CD14-positive monocyte (primary cell): ENCODE data around the gene RIF1. TPM values are rescaled to one million over a fixed set of nuclear protein-coding genes. Genes with fewer than 3 reads are reported as not detected.

Source experiments
- DNase-seq, 3 donors: peaks; one replicate each; pipeline ENCODE4 v3.0.0-alpha.2; 2011 to 2022
- H2AFZ ChIP-seq: 2 replicates; pipeline ENCODE4 v1.6.0; 2012; ENCODE audit warnings: mild to moderate bottlenecking, low read depth, low read length, inconsistent platforms; ENCODE audit not compliant: insufficient read depth, poor library complexity, severe bottlenecking
- H3K27ac ChIP-seq, 2 donors: 1 replicate in 1 of 2; 2 replicates in 1 of 2; pipeline ENCODE4 v1.5.1; 2012 to 2013; ENCODE audit warnings: low read length in 2 of 2, control low read depth in 1 of 2, inconsistent platforms in 1 of 2, low read depth in 1 of 2, mild to moderate bottlenecking in 1 of 2
- H3K27me3 ChIP-seq, 2 donors: one replicate each; pipeline versions ENCODE4 v1.6.0 to v1.6.1; 2011 to 2013; ENCODE audit warnings: low read length in 2 of 2; ENCODE audit not compliant: control insufficient read depth in 2 of 2, insufficient read depth in 2 of 2
- H3K36me3 ChIP-seq, 2 donors: replicated peaks in 1 of 2; 1 replicate in 1 of 2; 2 replicates in 1 of 2; pipeline versions ENCODE4 v1.5.1 to v1.6.1; 2012 to 2013; ENCODE audit warnings: low read length in 2 of 2, control low read depth in 1 of 2, inconsistent platforms in 1 of 2, mild to moderate bottlenecking in 1 of 2; ENCODE audit not compliant: insufficient read depth in 2 of 2, control insufficient read depth in 1 of 2
- H3K4me1 ChIP-seq, 2 donors: 1 replicate in 1 of 2; 2 replicates in 1 of 2; pipeline versions ENCODE4 v1.5.1 to v1.6.1; 2012 to 2013; ENCODE audit warnings: low read length in 2 of 2, control low read depth in 1 of 2, inconsistent platforms in 1 of 2, mild to moderate bottlenecking in 1 of 2, moderate library complexity in 1 of 2; ENCODE audit not compliant: insufficient read depth in 2 of 2, control insufficient read depth in 1 of 2
- H3K4me2 ChIP-seq: replicated peaks from 2 replicates; pipeline ENCODE3; 2012; ENCODE audit warnings: low read length, moderate library complexity, mild to moderate bottlenecking; ENCODE audit not compliant: poor library complexity, severe bottlenecking; ENCODE audit errors: extremely low read depth
- H3K4me3 ChIP-seq, 3 experiments: fragments of 200-600 bp in 1 of 3; sonication (generic) in 1 of 3; replicated peaks in 1 of 3; 1 replicate in 2 of 3; 2 replicates in 1 of 3; pipeline ENCODE4 v1.5.1; 2011 to 2013; ENCODE audit warnings: low read length in 3 of 3, mild to moderate bottlenecking in 3 of 3, control low read depth in 2 of 3, low read depth in 2 of 3, inconsistent platforms in 1 of 3, moderate library complexity in 1 of 3
- H3K79me2 ChIP-seq: 2 replicates; pipeline ENCODE4 v1.6.0; 2012; ENCODE audit warnings: mild to moderate bottlenecking, control low read depth, inconsistent platforms, low read length, moderate library complexity; ENCODE audit not compliant: insufficient read depth
- H3K9ac ChIP-seq: 2 replicates; pipeline ENCODE4 v1.6.0; 2017; ENCODE audit warnings: low read length, mild to moderate bottlenecking; ENCODE audit not compliant: insufficient read depth, poor library complexity, severe bottlenecking
- H3K9me3 ChIP-seq, 2 donors: replicated peaks in 1 of 2; 1 replicate in 1 of 2; 2 replicates in 1 of 2; pipeline versions ENCODE4 v1.5.1 to v1.6.1; 2012 to 2013; ENCODE audit warnings: low read length in 2 of 2, control low read depth in 1 of 2; ENCODE audit not compliant: control insufficient read depth in 1 of 2, insufficient read depth in 1 of 2
- H4K20me1 ChIP-seq: 2 replicates; pipeline ENCODE4 v1.6.0; 2012; ENCODE audit warnings: mild to moderate bottlenecking, low read length, control low read depth, moderate library complexity; ENCODE audit not compliant: insufficient read depth
- H3K27ac Mint-ChIP-seq, 7 donors: one replicate each; pipeline ENCODE4 v1.8.0; 2020; ENCODE audit warnings: mild to moderate bottlenecking in 7 of 7, mixed read lengths in 7 of 7, moderate library complexity in 6 of 7, inconsistent platforms in 2 of 7
- H3K27me3 Mint-ChIP-seq, 3 donors: one replicate each; pipeline ENCODE4 v1.8.0; 2021 to 2022; ENCODE audit warnings: low read depth in 3 of 3, mild to moderate bottlenecking in 3 of 3, mixed read lengths in 3 of 3, moderate library complexity in 3 of 3, inconsistent platforms in 1 of 3
- H3K36me3 Mint-ChIP-seq, 2 donors: one replicate each; pipeline ENCODE4 v1.8.0; 2020; ENCODE audit warnings: mixed read lengths in 2 of 2, inconsistent platforms in 1 of 2, mild to moderate bottlenecking in 1 of 2
- H3K4me1 Mint-ChIP-seq: one replicate; pipeline ENCODE4 v1.8.0; 2020; ENCODE audit warnings: mild to moderate bottlenecking, mixed read lengths
- H3K4me3 Mint-ChIP-seq, 2 donors: one replicate each; pipeline ENCODE4 v1.8.0; 2020; ENCODE audit warnings: mild to moderate bottlenecking in 2 of 2, mixed read lengths in 2 of 2, moderate library complexity in 1 of 2
- H3K9me3 Mint-ChIP-seq, 7 donors: one replicate each; pipeline ENCODE4 v1.8.0; 2020 to 2022; ENCODE audit warnings: mixed read lengths in 7 of 7, mild to moderate bottlenecking in 6 of 7, moderate library complexity in 6 of 7, inconsistent platforms in 2 of 7
- WGBS: methylation state at CpG from one replicate; pipeline ENCODE4 v1.1.5; 2013; ENCODE audit warnings: missing lambda C conversion rate; ENCODE audit not compliant: insufficient coverage; 5-methylcytosine and 5-hydroxymethylcytosine counted together
- intact Hi-C, 2 donors: fragments of 100-400 bp; cut with micrococcal nuclease; formaldehyde crosslinking; loops; one replicate each; pipeline versions ENCODE4 v1.15.0 to v1.15.1; 2023
- polyA plus RNA-seq, 3 donors: library from polyadenylated mRNA; depleted of rRNA in 1 of 3; unstranded in 2 of 3; stranded (reverse) in 1 of 3; fragments of 300-500 nt in 2 of 3; fragments of >200 nt in 1 of 3; fragmentation: Illumina TruSeq in 2 of 3; gene quantifications; 1 replicate in 2 of 3; 2 replicates in 1 of 3; pipeline ENCODE4 v1.2.3, GENCODE V29; 2012 to 2021
- TF ChIP-seq, protein P1 (sequence below): fragments of 200-600 bp; IDR thresholded peaks from one replicate; pipeline ENCODE4 v1.8.0; 2022; ENCODE audit warnings: antibody characterized with exemption, mild to moderate bottlenecking

Gene RIF1
- polyA plus RNA-seq, 3 donors: 3.8 to 9.3 (median 6.5) TPM

DNA sequence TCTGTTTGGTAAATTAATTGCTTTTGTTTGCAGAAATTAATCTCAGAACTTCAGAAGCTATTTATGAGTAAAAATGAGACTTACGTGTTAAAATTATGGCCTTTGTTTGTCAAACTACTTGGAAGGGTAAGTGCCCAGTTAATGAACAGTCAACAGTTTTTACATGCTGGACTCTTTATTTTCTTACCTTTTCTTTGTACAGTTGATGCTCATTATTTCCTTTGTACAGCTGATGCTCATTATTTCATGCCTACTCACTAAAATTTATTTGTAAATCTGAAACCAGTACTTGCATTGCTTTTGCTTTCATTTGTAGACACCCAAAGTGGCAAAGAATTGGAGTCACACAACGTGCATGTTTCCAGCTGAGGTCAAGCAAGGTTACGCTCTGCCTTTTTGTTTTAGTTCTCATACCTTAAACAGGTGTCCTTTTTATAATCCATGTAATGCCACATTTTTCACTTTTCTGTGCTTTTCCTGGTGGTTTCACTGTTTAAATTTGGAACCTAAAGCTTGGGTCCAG lies 13.3 kb downstream of the RIF1 start:
- Histone ChIP-seq H3K79me2 (peaks cover 82% of the 10 kb centered on the region), H3K4me2 (no peak overlapping the region), H3K27ac (peak overlapping the region in 1 of 2 donors; percentile 14), H3K9me3 (no peaks in the 10 kb centered on the region), H3K27me3 (no peaks in the 10 kb centered on the region), H3K4me1 (no peaks in the 10 kb centered on the region), H3K36me3 (peaks cover 58 to 97% of the 10 kb centered on the region in 2 donors), H2AFZ (no peak overlapping the region), H3K4me3 (no peak overlapping the region), H3K9ac (no peak overlapping the region), H4K20me1 (peaks cover 9% of the 10 kb centered on the region)
- Mint-ChIP-seq H3K9me3 (no peaks in the 10 kb centered on the region), H3K36me3 (peaks cover 59 to 92% of the 10 kb centered on the region in 2 donors), H3K4me3 (no peak overlapping the region), H3K27ac (peak overlapping the region in 2 of 7 donors; percentile 19 to 46), H3K27me3 (no peaks in the 10 kb centered on the region), H3K4me1 (no peaks in the 10 kb centered on the region)
- intact Hi-C loops: no loop called here
- 86% methylated on average over 2 of the region's 3 CpGs for WGBS
- TF ChIP-seq, protein P1, sequence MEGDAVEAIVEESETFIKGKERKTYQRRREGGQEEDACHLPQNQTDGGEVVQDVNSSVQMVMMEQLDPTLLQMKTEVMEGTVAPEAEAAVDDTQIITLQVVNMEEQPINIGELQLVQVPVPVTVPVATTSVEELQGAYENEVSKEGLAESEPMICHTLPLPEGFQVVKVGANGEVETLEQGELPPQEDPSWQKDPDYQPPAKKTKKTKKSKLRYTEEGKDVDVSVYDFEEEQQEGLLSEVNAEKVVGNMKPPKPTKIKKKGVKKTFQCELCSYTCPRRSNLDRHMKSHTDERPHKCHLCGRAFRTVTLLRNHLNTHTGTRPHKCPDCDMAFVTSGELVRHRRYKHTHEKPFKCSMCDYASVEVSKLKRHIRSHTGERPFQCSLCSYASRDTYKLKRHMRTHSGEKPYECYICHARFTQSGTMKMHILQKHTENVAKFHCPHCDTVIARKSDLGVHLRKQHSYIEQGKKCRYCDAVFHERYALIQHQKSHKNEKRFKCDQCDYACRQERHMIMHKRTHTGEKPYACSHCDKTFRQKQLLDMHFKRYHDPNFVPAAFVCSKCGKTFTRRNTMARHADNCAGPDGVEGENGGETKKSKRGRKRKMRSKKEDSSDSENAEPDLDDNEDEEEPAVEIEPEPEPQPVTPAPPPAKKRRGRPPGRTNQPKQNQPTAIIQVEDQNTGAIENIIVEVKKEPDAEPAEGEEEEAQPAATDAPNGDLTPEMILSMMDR: no peak
- DNase-seq: no peak

DNA sequence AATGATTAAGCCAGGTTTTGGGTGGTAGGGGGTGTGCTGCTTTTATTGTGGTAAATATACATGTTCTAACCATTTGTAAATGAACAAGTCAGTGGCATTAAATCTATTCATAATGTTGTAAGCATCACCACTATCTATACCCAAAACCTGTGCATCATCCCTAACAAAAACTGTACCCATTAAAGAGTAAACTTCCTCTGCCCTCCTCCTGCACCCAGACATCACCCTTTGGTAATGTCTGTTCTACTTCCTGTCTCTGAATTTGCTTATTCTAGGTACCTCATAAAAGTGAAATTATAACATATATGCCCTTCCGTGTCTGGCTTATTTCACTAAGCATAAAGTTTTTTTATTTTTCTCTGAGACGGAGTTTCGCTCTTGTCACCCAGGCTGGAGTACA lies 14.1 kb downstream of the RIF1 start:
- Histone ChIP-seq H3K79me2 (peaks cover 77% of the 10 kb centered on the region), H3K9me3 (no peaks in the 10 kb centered on the region), H3K27ac (peak overlapping the region in 1 of 2 donors; percentile 14), H3K27me3 (no peaks in the 10 kb centered on the region), H4K20me1 (peaks cover 9% of the 10 kb centered on the region), H3K4me3 (no peak overlapping the region), H3K4me2 (no peak overlapping the region), H3K36me3 (peaks cover 64 to 96% of the 10 kb centered on the region in 2 donors), H3K4me1 (no peaks in the 10 kb centered on the region), H2AFZ (no peak overlapping the region), H3K9ac (no peak overlapping the region)
- intact Hi-C loops: no loop called here
- H3K9me3 Mint-ChIP-seq: no peaks in the 10 kb centered on the region
- H3K27me3 Mint-ChIP-seq: no peaks in the 10 kb centered on the region
- TF ChIP-seq, protein P1: no peak
- no peaks in the 10 kb centered on the region for H3K4me1 Mint-ChIP-seq
- WGBS: 100% methylated on average over 1 of the region's 3 CpGs
- no peak overlapping the region for H3K4me3 Mint-ChIP-seq
- DNase-seq: no peak
- H3K27ac Mint-ChIP-seq: peak overlapping the region in 3 of 7 donors; percentile 2 to 70 (median 42)
- H3K36me3 Mint-ChIP-seq: peaks cover 62 to 89% of the 10 kb centered on the region in 2 donors
